ENCODE data around the gene RBM33. TPM values are rescaled to one million over a fixed set of nuclear protein-coding genes. Genes with fewer than 3 reads are reported as not detected.
A peak's percentile ranks its signal among the peaks of the same experiment; 100 is the strongest.

Gene RBM33
- total RNA-seq, 1 experiment from 2014 or later = 12.3 TPM

DNA sequence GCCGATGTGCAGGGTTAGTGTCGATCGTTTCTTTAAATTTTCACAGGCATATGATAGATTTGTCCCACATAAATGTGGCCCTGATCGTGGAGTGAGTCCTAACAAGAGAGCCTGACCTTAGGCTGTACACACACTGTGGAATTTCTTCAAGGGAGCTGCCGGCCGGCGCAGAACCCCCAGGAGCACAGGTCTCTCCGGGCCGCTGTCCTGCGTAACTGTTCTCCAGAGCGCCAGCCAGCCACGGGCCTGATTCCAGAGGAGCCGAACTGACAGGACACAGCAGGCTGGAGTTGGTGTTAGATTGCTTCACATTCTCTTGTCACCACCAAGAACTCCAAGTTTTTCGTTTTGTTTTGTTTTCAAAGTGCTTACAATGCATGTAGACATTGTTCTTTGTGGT lies 130.5 kb downstream of the RBM33 start:
- DNase-seq (ENCODE audit: low spot score) = no peak
- in situ Hi-C loops (cut with HindIII; ENCODE audit: low sequenced_read_pairs) = no loop called here

DNA sequence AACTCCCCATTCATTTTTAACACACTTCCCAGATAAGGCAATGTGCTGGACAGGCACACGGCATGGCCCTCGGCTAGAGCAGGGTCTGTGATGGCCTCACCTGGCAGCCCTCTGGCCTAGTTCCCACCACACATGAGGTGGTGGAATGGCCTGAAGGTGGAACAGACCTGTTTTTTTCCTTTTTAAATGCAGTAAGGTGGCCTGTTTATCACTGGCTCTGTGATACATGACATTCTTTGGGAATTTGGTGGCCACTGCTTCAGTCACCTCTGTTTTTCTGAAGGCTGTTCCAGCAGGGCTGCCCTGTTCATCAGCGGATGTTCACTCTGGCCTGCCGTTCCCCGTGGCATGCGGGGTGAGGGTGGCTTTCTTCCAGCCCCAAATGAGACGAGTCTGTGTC lies 131.2 kb downstream of the RBM33 start:
- DNase-seq (ENCODE audit: low spot score) = peak; percentile 26
- in situ Hi-C loops (cut with HindIII; ENCODE audit: low sequenced_read_pairs) = no loop called here

DNA sequence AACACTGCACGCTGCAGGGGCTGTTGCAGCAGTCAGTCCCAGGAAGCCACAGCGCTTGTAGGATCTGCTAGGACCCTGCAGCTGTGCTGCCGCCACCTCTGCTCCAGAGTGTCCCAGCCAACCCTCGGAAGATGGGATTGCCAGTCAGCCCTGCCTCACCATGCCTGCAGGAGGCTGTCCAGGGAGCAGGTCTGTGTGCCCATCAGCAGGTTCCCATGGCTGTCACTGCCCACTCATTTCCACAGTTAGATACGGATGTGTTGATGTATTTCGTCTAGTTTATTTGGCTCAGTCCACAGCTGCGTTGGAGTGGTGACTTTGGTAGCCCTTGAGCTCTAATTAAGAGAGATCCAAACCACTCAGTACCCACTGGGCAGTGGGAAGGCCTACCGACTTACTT lies 132.1 kb downstream of the RBM33 start:
- in situ Hi-C loops (cut with HindIII; ENCODE audit: low sequenced_read_pairs) = no loop called here
- DNase-seq (ENCODE audit: low spot score) = no peak

DNA sequence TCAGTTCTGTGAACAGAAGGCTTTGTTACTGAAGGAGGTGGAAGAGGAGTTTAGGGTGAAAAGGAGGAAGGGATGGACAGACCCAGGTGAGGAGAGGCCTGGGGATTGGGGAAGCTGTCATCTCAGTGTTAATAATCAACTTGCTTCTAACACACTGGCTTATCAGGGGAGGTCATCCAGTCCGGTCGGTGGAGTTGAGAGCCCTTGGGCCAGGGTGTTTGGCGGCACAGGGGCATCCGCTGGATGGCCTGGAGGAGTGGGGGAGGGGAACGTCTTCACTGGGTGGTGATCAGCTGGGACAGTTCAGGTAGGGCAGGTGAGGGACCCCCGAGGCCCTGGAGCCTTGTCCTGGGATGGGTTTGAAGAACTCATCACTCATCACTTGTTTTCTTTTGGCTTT lies 133.9 kb downstream of the RBM33 start:
- DNase-seq (ENCODE audit: low spot score) = no peak
- in situ Hi-C loops (cut with HindIII; ENCODE audit: low sequenced_read_pairs) = no loop called here

DNA sequence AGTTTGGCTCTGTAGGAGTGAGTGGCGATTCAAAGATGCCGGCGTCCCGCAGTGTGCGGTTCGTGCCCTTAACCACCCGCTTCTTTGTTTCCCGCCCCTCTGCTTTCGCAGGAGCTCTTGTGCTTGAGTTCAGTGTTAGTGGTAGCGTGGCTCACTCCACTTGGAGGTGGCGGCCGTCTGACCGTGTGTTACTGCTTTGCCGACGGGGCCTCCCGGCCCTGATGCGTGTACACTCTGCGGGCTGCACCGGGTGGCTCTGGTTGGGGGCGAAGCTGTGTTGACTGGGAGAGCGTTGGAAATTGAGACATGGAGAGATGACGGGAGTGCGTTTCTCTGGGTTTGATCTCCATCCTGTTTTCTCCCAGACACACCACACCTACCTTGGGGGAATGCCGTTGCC lies 136.4 kb downstream of the RBM33 start:
- in situ Hi-C loops (cut with HindIII; ENCODE audit: low sequenced_read_pairs) = no loop called here
- DNase-seq (ENCODE audit: low spot score) = no peak

DNA sequence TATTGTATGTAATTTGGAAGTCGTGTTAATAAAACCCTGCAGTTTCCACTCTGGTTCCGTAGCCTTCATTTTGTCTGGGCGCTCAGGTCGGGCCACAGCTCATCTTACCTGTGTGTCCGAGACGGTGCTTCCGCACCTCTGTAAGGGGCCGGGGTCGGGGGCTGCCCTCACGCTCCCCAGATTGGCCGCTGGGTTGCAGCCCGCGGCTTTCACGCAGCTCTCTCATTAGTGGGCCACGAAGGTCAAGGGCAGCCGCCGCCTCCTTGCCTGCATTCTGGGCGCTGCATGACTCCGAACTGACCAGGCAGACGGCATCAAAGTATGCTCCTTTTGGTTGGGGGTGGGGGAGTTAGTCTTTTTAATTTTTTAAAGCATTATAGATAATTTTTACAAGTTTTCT lies 137.0 kb downstream of the RBM33 start:
- in situ Hi-C loops (cut with HindIII; ENCODE audit: low sequenced_read_pairs) = no loop called here
- no peak for DNase-seq (ENCODE audit: low spot score)

DNA sequence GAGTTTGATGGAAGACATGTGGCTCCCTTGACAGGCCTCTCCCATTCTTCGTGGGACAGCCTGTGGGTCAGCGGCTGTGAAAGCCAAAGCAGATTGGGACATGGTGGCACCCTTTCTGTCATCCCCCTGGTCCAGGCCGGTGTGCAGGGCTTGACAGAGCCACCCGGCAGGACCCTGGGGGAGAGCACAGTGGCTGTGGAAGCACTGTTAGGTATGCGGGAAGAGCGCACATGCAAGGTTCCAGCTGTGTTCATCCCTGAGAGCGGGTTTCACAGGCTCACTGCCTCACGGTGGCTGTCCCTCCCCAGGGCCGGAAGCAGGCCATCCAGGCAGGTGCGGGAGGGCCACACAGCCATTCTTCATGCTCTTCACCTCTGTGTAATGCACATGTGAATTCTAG lies 138.0 kb downstream of the RBM33 start:
- in situ Hi-C loops (cut with HindIII; ENCODE audit: low sequenced_read_pairs) = no loop called here
- DNase-seq (ENCODE audit: low spot score) = no peak

DNA sequence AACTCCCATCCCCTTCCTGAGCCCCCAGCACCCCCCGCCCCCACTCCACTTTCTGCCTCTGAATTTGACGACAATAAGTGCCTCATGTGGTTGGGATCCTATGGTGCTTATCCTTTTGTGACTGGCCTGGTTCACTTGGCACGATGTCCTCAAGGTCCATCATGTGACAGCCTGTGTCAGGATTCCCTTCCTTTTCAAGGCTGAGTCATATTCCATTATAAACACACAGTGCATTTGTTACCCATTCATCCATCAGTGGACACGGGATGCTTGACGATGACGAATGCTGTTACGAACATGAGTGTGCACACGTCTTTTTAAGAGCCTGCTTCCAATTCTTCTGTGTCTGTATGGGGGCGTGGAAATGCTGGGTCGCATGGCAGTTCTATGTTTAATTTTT lies 141.1 kb downstream of the RBM33 start:
- in situ Hi-C loops (cut with HindIII; ENCODE audit: low sequenced_read_pairs) = no loop called here
- DNase-seq (ENCODE audit: low spot score) = no peak

DNA sequence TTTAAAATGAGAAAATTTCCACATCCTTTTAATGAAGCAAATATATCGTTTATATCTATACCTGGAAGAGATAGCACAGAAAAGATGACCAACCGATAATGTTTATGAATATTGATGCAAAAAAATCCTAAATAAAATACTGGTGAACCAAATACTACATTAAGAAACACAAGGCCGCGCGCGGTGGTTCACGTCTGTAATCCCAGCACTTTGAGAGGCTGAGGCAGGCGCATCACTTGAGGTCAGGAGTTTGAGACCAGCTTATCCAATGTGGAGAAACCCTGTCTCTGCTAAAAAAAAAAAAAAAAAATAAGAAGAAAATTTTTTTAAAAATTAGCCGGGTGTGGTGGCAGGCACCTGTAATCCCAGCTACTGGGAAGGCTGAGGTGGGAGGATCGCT lies 142.0 kb downstream of the RBM33 start:
- in situ Hi-C loops (cut with HindIII; ENCODE audit: low sequenced_read_pairs) = no loop called here
- DNase-seq (ENCODE audit: low spot score) = no peak

DNA sequence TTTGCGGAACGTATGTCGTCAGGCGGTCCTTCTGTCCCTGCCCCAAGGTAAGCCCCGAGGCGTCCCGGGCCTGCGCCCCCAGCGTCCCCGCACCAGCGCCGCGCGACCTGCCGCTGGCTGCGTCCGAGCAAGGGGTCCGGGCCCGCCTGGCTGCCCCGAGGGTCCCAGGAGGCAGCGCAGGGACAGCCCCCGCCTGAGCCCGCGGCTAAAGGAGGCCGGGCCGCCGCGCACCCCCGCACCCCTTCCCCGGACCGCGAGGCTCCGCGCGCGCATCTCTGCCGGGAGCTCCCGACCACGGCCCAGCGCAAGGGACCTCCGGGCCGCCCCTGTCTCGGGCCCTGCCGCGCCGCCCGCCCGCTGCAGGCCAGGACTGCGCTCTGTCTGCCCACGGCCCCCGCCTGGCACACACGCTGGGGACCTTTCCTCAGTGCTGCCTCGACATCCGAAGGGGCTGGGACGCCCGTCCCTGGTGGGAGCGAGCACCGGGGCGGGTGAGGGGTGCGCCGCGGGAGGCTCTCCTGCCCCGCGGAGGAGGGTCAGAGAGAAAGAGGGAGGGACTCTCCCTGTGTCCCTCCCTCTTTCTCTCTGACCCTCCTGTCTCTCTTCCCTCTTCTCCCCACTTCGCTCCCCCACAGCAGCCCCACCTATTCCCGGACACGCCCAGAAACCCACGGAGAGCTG lies 142.8 kb downstream of the RBM33 start:
- DNase-seq (ENCODE audit: low spot score) = no peak
- in situ Hi-C loops (cut with HindIII; ENCODE audit: low sequenced_read_pairs) = no loop called here

DNA sequence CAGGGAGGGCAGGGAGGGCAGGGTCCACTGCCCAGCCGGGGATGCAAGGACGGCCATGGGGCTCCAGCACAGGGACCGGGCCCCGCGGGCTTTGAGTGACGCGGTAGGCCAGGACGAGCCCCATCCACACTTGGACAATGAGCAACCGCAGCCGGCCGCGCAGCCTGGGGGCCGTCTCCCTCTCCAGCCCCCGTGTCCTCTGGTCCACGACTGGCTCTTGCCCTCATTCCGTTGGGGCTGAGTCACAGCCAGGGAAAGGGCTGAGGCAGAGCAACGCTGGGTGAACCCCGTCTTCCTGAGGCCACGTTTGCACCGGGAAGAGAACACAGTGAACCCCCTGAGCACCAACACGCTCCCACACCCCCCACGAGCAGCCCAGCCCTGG lies 144.1 kb downstream of the RBM33 start:
- no peak for DNase-seq (ENCODE audit: low spot score)

DNA sequence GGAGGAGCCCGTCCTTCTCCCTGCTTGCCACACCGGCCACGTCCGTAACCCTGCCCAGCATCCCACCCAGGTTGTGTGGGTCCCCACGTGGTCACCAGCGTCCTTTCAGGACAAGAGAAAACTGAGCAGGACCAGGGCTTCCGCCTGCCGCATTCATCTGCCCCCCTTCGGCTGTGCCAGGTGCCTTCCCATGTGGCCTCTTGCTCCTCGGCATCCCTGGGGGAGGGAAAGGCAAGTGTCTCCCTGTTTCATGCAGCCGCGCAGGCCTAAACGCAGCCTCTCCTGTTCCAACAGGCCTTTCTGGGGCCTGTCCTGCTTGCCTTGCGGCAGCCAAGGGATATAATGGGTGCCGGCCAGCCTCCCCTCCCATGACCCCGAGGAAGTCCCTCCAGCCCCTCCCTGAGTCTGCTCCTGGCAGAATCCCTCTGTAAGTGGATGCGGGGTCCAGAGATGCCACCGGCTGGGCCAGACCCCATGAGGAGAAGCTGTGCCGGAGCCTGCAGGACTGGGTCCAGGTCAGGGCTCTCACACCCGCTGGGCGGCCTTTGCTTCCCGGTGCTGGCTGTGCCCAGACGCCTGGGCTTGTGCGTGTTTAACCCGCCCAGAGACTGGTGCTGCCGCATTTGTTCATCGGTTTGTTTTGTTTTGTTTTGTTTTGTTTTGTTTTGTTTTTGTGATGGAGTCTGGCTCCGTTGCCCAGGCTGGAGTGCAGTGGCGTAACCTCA lies 144.7 kb downstream of the RBM33 start:
- no peak for DNase-seq (ENCODE audit: low spot score)
- in situ Hi-C loops (cut with HindIII; ENCODE audit: low sequenced_read_pairs) = no loop called here

More for the DNA sequence above, 144.1 kb downstream of the RBM33 start:
- in situ Hi-C loops (cut with HindIII; ENCODE audit: low sequenced_read_pairs) = no loop called here

DNA sequence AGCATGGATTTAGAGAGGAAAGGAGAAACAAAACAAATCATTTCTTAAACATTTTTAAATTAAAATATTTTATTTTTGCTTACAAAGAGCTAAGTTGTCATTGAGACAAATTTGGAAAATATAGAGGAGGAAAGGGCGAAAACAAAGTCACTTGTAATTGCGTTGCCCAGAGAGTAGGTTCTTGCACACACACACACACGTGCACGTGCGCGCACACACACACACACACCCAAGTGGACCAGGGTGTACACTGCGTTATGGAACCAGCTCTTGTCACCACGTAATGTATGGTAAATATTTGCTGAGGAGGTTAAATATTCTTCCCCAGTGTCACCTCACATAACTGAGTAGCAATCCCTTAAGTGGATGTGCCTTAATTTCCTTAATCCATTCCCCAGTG lies 146.2 kb downstream of the RBM33 start:
- no peak for DNase-seq (ENCODE audit: low spot score)
- in situ Hi-C loops (cut with HindIII; ENCODE audit: low sequenced_read_pairs) = no loop called here

DNA sequence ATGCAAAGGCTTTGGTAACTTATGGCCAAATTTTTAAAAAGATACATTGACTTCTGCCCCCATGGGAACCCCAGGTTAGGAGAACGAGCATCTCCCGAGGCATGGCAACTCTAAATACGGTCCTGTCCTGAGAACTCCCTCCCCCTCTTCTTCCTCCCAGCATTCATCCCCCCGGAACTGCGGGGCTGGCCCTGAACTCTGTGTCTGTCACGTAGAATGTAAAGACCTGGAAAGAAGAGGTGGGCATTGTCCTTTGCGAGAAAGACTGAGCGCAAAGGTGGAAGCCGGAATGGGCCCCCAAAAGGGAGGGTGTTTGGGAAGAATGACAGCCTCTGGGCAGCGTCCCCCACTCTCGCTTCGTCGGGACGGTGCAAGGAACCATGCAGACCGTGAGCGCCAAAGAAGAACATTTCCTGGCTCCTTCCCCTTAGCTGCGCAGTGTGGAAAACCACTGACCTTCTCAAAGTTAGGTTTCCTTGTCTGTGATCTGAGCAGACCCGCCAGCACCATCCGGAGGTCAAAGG lies 146.8 kb downstream of the RBM33 start:
- in situ Hi-C loops (cut with HindIII; ENCODE audit: low sequenced_read_pairs) = no loop called here
- DNase-seq (ENCODE audit: low spot score) = no peak

DNA sequence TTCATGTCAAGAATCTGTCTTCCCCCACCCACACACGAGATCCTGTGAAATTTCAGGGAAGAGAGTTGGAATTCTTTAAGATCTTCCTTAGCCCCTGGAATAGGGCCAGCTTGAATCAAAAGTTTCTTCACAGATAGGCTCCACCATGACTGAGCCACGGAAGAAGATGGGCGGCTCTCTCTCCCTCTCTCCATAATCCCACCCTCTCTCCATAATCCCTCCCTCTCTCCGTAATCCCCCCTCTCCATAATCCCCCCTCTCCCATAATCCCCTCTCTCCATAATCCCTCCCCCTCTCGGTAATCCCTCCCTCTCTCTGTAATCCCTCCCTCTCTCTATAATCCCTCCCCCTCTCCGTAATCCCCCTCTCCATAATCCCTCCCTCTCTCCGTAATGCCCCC lies 147.4 kb downstream of the RBM33 start:
- in situ Hi-C loops (cut with HindIII; ENCODE audit: low sequenced_read_pairs) = no loop called here
- no peak for DNase-seq (ENCODE audit: low spot score)

DNA sequence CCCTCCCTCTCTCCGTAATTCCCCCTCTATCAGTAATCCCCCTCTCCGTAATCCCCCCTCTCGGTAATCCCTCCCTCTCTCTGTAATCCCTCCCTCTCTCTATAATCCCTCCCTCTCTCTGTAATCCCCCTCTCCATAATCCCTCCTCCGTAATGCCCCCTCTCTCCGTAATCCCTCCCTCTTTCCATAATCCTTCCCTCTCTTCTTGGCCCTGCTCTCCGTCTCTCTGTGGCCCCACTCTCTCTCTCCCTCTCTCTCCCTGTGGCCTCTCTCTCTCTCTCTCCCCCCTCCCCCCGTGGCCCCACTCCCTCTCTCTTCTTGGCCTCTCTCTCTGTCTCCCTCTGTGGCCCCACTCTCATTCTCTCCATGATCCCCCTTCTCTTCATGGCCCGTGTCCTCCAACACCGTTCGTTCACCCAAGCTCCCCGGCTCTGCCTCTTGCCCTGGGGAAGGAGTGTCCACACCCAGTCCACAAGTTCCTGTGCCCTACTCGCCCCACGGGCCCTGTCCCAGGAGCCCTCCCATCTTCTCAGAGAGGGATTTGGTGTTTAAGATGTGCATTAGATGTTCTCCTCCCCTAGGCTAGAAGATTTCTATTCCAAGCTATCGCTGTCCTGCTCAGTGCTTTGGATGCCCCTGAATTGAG lies 148.0 kb downstream of the RBM33 start:
- DNase-seq (ENCODE audit: low spot score) = no peak
- in situ Hi-C loops (cut with HindIII; ENCODE audit: low sequenced_read_pairs) = no loop called here

DNA sequence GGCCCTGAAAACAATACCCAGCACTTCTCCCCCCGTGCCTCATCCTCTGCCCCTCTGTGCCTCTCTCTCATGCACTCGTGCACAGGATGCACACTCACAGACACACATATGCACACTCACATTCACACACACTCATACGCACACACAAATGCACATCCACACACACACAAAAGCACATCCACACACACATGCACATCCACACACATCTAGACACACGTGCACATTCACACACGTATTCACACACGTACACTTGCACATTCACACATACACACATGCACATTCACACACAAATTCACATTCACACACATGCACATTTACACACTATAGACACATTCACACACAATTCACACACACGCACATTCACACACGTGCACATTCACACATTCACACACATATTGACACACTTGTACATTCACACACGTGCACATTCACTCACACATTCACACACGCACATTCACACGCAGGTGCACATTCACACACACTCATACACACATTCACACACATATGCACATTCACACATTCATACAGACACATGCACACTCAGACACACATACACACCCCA lies 148.6 kb downstream of the RBM33 start:
- no peak for DNase-seq (ENCODE audit: low spot score)
- in situ Hi-C loops (cut with HindIII; ENCODE audit: low sequenced_read_pairs) = no loop called here

DNA sequence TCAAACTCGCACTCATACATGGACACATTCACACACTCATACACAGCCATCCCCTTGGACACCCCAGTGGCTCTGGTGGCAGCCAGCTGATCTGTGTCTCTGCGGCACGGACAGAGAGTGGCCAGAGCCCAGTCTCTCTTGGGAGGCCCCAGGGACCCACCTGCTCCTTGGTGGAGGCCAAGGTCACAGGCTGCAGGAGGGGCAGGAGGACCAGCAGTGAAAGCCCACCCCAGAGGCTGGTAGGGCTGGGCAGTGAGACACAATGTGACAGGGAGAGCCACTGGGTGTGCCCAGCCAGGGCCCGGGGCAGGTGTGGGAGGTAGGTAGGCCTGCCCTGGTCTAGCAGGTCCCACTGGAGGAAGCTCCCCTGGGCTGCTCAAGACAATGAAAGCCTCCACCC lies 149.3 kb downstream of the RBM33 start:
- no peak for DNase-seq (ENCODE audit: low spot score)
- in situ Hi-C loops (cut with HindIII; ENCODE audit: low sequenced_read_pairs) = no loop called here

DNA sequence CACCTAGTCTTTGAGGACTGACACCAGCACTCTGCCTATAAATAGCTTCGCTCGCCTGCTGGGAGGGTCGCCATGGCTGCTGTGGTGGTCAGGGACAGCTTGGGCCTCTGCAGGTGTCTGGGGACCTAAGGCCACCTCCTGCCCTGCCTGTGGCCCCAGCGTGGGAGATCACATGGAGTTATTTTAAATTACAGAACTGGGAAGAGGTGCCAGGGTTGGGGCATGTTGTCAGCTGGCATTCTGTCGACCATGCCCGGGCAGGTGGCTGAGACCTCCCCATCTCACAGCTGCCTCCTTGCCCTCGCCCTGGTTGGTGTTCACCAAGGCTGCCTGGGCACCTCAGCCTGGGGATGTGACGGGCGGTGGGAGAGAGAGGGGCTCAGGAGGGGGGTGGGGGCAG lies 149.7 kb downstream of the RBM33 start:
- no peak for DNase-seq (ENCODE audit: low spot score)
- in situ Hi-C loops (cut with HindIII; ENCODE audit: low sequenced_read_pairs) = no loop called here

DNA sequence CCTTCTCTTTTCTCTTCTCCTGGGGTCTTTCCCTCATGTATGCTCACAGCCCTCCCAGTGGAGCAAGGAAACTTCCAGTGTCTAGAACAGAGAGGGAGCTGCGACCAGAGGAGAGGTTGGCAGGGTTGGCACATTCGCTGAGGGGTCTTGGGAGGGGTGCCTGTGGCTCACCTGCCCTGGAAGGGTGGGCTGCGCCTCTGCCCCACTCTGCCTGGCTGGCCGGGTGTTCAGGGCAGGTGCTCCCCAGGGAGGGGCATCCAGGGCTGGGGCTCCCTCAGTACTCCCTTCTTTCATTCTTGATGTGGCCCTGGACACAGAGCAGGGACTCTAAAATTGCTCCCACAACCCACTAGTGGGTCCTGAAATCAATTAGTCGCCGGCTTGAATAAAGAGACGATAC lies 150.9 kb downstream of the RBM33 start:
- no peak for DNase-seq (ENCODE audit: low spot score)
- in situ Hi-C loops (cut with HindIII; ENCODE audit: low sequenced_read_pairs) = no loop called here
